HS-5 (cell line): Measurements from ENCODE around the gene HIP1.
"Not testable (repeated sequence)": the region's sequence is repeated elsewhere in the genome, so short reads cannot be mapped to it uniquely, and the experiment has no call there.

Source experiments
- DNase-seq: peaks from one replicate; pipeline ENCODE4 v3.0.0-alpha.2; 2012; ENCODE audit warnings: low read depth

The HIP1 gene

DNA sequence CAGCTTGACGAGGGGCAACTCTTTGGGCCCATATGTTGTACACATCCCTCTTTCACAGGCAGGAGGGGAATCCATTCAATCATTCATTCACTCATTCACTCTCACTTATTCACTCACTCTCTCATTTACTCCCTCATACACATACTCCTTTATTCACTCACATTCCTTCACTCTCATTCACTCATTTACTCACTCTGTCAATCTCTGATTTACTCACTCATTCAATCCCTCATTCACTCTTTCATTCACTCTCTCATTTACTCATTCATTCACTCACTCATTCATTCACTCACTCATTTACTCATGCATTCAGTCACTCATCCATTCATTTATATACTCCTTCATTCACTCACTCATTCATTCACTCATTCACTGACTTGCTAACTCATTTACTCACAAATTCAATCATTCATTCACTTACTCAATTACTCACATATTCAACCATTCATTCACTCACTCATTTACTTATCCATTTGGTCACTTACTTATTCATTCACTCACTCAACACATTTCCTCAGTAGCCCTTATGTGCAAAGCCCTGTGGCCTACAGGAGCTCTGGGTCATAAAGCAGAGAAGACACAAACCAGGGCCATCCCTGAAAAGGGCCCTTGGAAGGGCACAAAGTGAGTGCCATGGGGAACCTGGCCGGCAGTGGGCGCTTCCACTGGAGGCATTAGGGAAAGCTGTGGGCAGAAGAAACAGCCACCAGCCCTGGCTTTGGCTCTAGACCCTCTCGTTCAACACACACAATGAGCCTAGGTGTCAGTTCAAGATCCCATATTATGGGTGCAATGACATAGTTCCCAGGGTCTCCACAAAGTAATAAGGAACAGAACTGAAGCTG lies 26.0 kb downstream of the HIP1 start:
- DNase-seq = no peak

GRCh38 chr7:75711656-75712514 lies 26.9 kb downstream of the HIP1 start:
- DNase-seq = no peak

DNA sequence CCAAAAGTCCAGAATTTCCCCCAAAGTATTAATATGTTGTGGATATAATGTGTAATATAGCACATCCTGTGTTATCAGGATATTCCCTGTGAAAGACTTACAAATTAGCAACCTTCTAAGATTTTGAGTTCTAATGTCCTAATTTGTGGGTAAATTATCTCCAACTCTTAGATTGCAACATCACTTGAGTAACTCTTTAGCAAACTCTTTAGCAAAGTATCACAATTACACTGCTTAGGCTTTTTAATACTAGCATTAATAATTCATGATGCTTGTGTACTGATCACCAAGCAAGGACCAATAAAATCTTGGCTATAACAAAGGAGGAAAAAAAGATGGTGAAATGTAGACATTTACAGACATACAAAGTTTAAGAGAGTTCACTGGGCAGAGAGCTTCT lies 27.7 kb downstream of the HIP1 start:
- DNase-seq = no peak

GRCh38 chr7:75704928-75705327 lies 33.8 kb downstream of the HIP1 start:
- DNase-seq = no peak

DNA sequence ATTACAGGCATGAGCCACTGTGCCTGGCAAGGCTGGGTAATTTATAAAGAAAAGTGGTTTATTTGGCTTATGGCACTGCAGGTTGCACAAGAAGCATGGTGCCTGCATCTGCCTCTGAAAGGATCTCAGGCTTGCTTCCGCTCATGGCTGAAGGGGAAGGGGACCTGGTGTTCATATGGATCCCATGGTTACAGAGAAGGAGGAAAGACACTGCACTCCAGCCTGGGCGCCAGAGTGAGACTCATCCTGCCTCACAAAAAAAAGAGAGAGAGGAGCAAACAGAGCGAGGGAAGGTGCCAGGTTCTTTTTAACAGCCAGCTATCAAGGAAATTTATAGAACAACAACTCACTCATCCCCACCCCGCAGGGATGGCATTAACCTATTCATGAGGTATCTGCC lies 36.2 kb downstream of the HIP1 start:
- no peak for DNase-seq

DNA sequence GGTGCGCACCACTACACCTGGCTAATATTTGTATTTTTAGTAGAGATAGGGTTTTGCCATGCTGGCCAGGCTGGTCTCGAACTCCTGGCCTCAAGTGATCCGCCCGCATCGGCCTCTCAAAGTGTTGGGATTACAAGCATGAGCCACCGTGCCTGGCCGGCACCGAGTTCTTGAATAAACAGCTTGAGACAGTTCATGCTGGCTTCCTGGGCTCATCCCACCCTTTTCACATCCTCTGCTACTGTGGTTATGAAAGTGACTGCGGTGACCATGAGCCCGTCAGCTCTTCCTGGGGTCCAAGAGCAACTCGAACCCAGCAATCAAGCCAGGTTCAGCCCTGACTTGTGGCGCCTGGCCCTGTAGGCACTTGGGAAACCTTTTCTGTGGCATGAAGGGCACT lies 38.7 kb downstream of the HIP1 start:
- no peak for DNase-seq

- no peak for DNase-seq
Observed at GRCh38 chr7:75698358-75698757, 40.4 kb downstream of the HIP1 start.

DNA sequence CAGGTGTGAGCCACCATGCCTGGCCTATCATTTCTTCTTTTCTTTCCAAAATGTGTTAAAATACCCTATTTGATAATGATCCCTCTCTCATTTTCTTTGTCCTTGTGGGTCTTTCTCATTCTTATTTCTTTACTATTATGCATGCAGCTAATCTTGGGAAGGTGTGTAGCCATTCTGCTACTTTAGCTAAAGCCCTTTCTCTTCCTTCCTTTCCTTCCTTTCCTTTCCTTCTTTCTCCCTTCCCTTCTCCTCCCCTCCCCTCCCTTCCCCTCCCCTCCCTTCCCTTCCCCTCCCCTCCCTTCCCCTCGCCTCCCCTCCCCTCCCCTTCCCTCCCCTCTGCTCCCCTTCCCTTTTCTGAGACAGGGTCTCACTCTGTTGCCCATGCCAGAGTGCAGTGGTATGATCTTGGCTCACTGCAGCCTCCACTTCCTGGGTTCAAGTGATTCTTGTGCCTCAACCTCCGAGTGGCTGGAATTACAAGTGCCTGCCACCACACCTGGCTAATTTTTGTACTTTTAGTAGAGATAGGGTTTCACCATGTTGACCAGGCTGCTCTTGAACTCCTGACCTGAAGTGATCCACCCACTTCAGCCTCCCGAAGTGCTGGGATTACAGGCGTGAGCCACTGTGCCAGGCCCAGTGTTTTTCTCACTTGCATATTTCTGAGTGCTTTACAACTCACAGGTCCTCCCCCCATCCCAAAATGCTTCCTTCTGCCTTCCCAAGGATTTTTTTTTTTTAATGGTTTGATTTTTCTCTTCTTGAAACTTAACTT lies 42.3 kb downstream of the HIP1 start:
- no peak for DNase-seq

GRCh38 chr7:75694638-75695399 lies 43.9 kb downstream of the HIP1 start:
- no peak for DNase-seq

DNA sequence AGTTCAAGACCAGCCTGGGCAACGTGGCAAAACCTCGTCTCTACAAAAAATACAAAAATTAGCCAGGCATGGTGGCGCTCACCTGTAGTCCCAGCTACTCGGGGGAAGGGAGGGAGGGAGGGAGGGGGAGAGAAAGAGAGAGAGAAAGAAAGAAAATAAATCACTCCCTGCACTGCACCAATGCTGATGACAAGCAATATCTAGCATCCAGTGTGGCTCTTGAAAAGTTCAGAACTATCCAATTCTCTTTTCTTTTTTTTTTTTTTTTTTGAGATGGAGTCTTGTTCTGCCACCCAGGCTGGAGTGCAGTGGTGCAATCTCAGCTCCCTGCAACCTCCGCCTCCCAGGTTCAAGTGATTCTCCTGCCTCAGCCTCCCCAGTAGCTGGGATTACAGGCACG lies 45.1 kb downstream of the HIP1 start:
- DNase-seq = not testable (repeated sequence)

GRCh38 chr7:75691793-75692543 lies 46.8 kb downstream of the HIP1 start:
- no peak for DNase-seq

DNA sequence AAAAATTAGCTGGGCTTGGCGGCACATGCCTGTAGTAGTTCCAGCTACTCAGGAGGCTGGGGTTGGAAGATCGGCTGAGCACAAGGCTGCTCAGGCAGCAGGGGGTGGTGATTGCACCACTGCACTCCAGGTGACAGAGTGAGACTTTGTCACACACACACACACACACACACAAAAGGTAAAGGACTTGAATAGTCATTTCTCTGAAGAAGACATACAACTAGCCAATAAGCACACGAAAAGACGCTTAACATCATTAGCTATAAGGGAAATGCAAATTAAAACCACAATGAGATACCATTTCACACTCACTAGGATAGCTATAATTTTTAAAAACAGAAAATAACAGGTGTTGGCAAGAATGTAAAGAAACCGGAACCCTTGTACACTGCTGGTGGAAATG lies 48.6 kb downstream of the HIP1 start:
- no peak for DNase-seq

DNA sequence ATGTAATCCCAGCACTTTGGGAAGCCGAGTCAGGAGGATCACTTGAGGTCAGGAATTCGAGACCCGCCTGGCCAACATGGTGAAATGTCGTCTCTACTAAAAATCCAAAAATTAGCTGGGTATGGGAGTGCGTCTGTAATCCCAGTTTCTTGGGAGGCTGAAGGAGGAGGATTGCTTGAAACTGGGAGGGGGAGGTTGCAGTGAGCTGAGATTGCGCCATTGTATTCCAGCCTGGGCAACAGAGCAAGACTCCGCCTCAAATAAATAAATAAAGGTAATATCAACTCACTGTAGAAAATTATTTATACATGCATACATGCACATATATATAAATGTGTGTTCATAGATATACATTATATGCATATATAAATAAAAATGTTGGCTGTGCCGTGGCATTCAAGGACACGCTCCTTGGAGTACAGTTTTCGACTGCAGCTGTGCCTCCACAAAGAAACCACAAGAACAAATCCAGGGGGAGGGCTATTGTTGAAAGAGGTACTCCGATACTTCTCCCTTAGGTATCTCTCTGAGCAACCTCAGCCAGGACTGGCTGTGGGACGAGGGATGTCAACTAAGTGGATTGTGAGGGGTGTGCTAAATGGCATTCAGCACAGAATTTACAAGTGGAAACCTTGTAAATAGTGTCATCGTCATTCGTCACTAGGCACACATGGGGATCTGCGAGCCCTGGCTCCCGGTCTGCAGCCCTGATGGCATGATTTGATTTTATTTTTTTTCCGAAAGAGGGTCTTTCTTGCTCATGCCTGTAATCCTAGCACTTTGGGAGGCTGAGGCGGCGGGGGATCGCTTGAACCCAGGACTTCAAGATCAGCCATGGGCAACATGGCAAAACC lies 49.3 kb downstream of the HIP1 start:
- DNase-seq = no peak

DNA sequence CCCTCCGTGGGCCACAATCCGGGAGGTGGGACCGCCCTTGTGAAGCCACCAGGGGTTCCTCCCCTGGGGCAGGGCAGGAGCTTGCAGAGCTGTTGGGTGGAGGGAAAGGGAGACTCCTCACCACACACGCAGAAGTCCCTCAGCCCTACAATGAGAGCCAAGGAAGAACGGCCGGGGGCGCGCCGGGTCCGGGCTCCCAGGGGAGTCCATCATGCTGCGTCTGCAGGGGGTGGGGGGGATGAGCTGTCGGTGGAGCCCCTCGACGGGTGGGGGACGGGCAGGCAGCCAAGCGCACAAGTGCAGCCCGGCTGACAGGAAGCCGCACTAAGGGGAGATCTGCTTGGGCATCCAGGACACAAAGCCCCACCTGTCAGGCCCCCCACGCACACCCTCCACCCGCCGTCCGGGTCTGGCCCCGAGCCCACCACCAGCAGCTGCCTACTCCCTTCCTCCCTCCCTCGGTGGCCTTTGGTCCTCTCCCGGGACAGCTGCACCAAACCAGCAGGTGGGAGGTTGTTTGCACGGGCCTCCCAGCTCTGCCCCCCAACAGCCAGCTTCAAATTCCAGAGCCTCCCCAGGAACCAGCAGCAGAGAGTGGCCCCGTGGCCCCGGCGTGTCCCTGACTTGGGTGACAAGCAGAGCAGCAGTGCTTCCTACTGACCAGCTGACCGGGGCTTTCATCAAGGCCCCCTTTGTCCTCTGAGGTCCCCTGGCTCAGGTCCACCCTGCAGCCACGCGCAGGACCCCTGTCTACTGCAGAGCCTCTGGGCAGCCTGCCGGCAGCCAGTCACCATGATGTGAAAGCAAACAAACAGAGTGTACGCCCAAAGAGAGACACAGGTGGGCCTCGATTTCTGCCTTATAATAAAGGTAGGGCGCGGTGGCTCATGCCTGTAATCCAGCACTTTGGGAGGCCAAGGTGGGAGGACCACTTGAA lies 50.3 kb downstream of the HIP1 start:
- no peak for DNase-seq

GRCh38 chr7:75687246-75688088 lies 51.3 kb downstream of the HIP1 start:
- DNase-seq = no peak

DNA sequence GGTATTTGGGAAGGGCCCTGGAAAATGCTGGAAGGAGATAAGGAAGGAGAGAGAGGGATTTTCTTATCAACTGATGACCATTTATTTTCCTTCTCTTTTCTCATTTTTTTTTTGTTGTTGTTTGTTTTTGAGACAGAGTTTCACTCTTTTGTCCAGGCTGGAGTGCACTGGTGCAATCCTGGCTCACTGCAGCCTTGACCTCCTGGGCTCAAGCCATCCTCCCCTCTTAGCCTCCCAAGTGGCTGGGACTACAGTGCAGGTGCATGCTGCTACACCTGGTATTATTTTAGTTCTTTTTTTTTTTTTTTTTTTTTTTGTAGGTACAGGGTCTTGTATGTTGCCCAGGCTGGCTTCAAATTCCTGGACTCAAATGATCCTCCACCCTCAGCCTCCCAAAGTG lies 52.2 kb downstream of the HIP1 start:
- DNase-seq = no peak

- DNase-seq = not testable (repeated sequence)
Observed at GRCh38 chr7:75682052-75682451, 56.7 kb downstream of the HIP1 start.

DNA sequence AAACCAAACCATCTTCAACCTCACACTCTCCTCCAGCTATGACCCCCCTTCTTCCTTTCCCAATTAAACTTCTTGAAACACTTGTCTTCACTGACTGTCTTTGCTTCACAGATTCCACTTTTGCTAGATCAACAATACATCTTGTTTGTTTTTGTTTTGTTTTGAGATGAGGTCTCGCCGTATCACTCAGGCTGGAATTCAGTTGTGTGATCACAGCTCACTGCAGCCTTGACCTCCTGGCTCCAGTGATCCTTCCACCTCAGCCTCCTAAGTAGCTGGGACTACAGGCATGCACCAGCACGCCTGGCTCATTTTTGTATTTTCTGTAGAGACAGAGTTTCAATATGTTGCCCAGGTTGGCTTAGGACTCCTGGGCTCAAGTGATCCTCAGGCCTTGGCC lies 59.7 kb downstream of the HIP1 start:
- no peak for DNase-seq
